Suprapubic skin (tissue), 4 donors: ENCODE data around the gene MARCHF4. TPM values are rescaled to one million over a fixed set of nuclear protein-coding genes. Genes with fewer than 3 reads are reported as not detected.
"Not testable (repeated sequence)": the region's sequence is repeated elsewhere in the genome, so short reads cannot be mapped to it uniquely, and the experiment has no call there.

Source experiments
- DNase-seq, 2 donors: peaks; one replicate each; pipeline ENCODE4 v3.0.0-alpha.2; 2019; ENCODE audit warnings: low spot score in 2 of 2
- H3K27ac ChIP-seq: fragments of 200-600 bp; sonication (generic); one replicate; pipeline ENCODE4 v1.5.1; 2019
- H3K27me3 ChIP-seq: fragments of 200-600 bp; sonication (generic); one replicate; pipeline ENCODE4 v1.5.1; 2019
- H3K36me3 ChIP-seq: fragments of 200-600 bp; sonication (generic); one replicate; pipeline ENCODE4 v1.5.1; 2019
- H3K4me1 ChIP-seq: fragments of 200-600 bp; sonication (generic); one replicate; pipeline ENCODE4 v1.5.1; 2019
- H3K4me3 ChIP-seq: fragments of 200-600 bp; sonication (generic); one replicate; pipeline ENCODE4 v1.5.1; 2019; ENCODE audit warnings: mild to moderate bottlenecking
- H3K9me3 ChIP-seq: fragments of 200-600 bp; sonication (generic); one replicate; pipeline ENCODE4 v1.5.1; 2019
- EP300 ChIP-seq: sonication (generic); formaldehyde crosslinking; IDR thresholded peaks from one replicate; pipeline ENCODE4 v1.6.1; 2017; ENCODE audit warnings: antibody characterized with exemption
- POLR2A ChIP-seq, 2 donors: fragments of 450-650 bp; IDR thresholded peaks; one replicate each; pipeline ENCODE4 v1.6.1; 2017; ENCODE audit warnings: antibody characterized with exemption in 2 of 2, mild to moderate bottlenecking in 2 of 2, moderate library complexity in 2 of 2
- POLR2AphosphoS5 ChIP-seq, 3 donors: sonication (generic); formaldehyde crosslinking; IDR thresholded peaks; one replicate each; pipeline ENCODE4 v1.6.1; 2017; ENCODE audit warnings: antibody characterized with exemption in 3 of 3
- WGBS: methylation state at CpG from one replicate; pipeline ENCODE4 v1.1.5; 2018; 5-methylcytosine and 5-hydroxymethylcytosine counted together
- total RNA-seq, 4 donors: library from RNA; depleted of rRNA; stranded (reverse); fragments of >200 nt; gene quantifications; one replicate each; pipeline ENCODE4 v1.1.0, GENCODE V29; 2016
- TF ChIP-seq, protein P1 (sequence below), 2 donors: fragments of 200-600 bp in 1 of 2; fragments of 450-650 bp in 1 of 2; sonication (generic) in 1 of 2; IDR thresholded peaks; one replicate each; pipeline ENCODE4 v1.5.1; 2016 to 2019; ENCODE audit warnings: antibody characterized with exemption in 2 of 2, mild to moderate bottlenecking in 1 of 2, moderate library complexity in 1 of 2

Gene MARCHF4
- total RNA-seq, 4 donors from 2014 or later, result 0.23 to 0.49 TPM; not detected in 2

DNA sequence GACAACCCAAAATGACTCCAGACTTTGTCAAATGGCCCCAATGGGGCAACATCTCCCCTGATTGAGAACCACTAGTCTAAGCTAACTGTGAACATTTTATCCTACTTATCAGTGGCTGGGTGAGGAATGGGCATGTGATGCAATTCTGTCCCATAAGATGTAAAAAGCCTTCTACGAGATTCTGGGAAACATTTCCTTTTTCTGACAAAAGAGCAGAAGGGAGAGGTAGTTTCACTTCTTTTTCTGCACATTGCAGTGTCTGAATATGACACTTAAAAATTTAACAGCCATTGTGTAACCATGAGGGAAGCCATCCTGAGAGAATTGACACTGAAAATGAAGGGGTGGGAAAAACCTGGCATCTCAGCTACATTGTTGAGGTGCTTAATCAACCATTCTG is 17.3 kb upstream of the MARCHF4 start:
- DNase-seq, result no peak
- no peaks in the 10 kb centered on the region for H3K36me3 ChIP-seq
- no peak for TF ChIP-seq POLR2A (IDR thresholded peaks at IDR 0.05)
- TF ChIP-seq EP300, result no peak
- TF ChIP-seq, protein P1, sequence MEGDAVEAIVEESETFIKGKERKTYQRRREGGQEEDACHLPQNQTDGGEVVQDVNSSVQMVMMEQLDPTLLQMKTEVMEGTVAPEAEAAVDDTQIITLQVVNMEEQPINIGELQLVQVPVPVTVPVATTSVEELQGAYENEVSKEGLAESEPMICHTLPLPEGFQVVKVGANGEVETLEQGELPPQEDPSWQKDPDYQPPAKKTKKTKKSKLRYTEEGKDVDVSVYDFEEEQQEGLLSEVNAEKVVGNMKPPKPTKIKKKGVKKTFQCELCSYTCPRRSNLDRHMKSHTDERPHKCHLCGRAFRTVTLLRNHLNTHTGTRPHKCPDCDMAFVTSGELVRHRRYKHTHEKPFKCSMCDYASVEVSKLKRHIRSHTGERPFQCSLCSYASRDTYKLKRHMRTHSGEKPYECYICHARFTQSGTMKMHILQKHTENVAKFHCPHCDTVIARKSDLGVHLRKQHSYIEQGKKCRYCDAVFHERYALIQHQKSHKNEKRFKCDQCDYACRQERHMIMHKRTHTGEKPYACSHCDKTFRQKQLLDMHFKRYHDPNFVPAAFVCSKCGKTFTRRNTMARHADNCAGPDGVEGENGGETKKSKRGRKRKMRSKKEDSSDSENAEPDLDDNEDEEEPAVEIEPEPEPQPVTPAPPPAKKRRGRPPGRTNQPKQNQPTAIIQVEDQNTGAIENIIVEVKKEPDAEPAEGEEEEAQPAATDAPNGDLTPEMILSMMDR (IDR thresholded peaks at IDR 0.05), result no peak
- TF ChIP-seq POLR2AphosphoS5 (IDR thresholded peaks at IDR 0.05), result no peak
- H3K27me3 ChIP-seq, result no peaks in the 10 kb centered on the region
- H3K4me3 ChIP-seq, result no peak overlapping the region
- H3K27ac ChIP-seq, result no peak overlapping the region
- 61% methylated on average over 1 of the region's 1 CpG for WGBS
- H3K4me1 ChIP-seq, result no peaks in the 10 kb centered on the region
- no peaks in the 10 kb centered on the region for H3K9me3 ChIP-seq

DNA sequence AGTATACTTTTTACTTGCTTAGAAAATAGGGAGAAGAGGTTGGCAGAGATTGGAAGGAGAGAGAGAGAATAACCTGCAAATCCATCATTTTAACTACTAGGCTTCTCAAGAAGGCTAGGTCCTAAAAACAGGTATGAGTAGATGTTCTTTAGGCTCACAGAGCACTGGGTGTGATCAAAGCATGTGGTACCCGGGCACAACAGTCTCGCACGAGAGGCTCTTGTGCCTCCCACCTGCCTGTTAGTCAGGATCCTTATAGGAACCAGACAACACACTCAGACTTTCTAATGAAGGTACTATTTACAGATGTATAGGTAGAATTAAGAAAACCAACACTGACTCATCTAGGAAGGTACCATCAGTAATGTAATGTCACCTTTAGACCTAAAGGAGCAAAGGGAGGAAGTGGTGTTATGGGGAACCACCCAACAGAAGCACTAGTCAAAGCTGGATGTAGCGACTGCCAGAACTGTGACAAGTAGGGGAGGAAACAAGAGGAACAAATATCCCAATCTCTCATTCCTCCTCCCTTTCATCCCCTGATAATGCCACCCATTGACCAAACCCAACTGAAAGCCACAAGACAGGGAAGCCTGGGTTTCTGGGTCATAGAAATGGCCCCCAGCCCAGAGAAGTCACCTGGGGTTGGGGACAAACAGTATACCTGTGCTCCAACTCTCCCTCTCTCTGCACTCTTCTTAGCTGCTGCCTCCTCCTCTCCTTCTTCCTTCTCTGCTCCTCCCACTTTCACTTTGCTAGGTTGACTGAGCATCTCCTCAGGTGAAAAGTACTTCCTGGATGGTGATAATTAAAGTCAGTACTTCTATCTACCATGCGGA is 16.0 kb upstream of the MARCHF4 start:
- TF ChIP-seq EP300, result no peak
- no peak for TF ChIP-seq POLR2AphosphoS5 (IDR thresholded peaks at IDR 0.05)
- TF ChIP-seq, protein P1 (IDR thresholded peaks at IDR 0.05), result no peak
- TF ChIP-seq POLR2A (IDR thresholded peaks at IDR 0.05), result no peak
- no peaks in the 10 kb centered on the region for H3K9me3 ChIP-seq
- no peaks in the 10 kb centered on the region for H3K4me1 ChIP-seq
- H3K36me3 ChIP-seq, result no peaks in the 10 kb centered on the region
- 91% methylated on average over 5 of the region's 5 CpGs for WGBS
- H3K27me3 ChIP-seq, result no peaks in the 10 kb centered on the region
- H3K4me3 ChIP-seq, result no peak overlapping the region
- DNase-seq, result no peak
- no peak overlapping the region for H3K27ac ChIP-seq

DNA sequence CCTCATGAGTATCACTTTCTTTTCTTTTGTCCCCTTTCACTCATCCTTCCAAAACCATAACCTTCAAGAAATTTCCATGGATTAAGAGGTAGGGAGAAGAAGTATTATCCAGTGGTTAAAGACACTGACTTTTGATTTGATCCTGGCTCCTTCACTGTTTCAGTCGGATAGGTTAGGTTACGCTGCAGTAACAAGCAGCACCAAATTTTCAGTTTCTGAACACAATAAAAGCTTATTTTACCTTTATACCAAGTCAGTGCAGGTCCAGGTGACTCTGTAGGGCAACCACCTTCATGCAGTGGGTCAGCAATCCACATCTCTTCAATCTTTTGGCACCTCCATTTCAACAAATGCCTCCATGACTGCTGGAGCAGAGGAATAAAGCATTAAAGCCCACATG is 15.0 kb upstream of the MARCHF4 start:
- H3K9me3 ChIP-seq, result no peaks in the 10 kb centered on the region
- TF ChIP-seq POLR2A (IDR thresholded peaks at IDR 0.05) (no peak), POLR2AphosphoS5 (IDR thresholded peaks at IDR 0.05) (no peak), EP300 (no peak)
- TF ChIP-seq, protein P1 (IDR thresholded peaks at IDR 0.05), result no peak
- H3K4me1 ChIP-seq, result no peaks in the 10 kb centered on the region
- no peak overlapping the region for H3K27ac ChIP-seq
- no peaks in the 10 kb centered on the region for H3K36me3 ChIP-seq
- 96% methylated on average over 2 of the region's 2 CpGs for WGBS
- no peaks in the 10 kb centered on the region for H3K27me3 ChIP-seq
- H3K4me3 ChIP-seq, result no peak overlapping the region
- no peak for DNase-seq

DNA sequence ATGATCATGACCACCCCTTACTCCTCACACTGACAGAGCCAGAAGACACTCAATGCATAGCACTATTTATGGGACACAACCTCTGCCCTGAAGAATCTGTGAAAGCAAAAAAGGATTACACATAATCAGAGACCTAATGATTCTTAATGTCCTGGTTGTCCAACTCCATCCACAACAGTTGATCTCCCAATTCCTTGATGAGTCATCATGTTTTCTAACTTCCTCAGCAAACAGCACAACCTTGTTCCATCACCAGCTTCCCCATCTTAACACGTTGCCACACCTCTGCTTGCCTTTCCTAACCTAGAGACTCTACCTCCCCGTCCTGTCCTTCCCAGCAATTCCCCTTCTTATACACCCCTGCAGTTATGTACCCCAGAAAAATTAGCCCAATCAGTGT is 13.2 kb upstream of the MARCHF4 start:
- no peak for DNase-seq
- Histone ChIP-seq H3K27ac (no peak overlapping the region), H3K27me3 (no peaks in the 10 kb centered on the region), H3K4me3 (no peak overlapping the region), H3K4me1 (no peaks in the 10 kb centered on the region), H3K36me3 (no peaks in the 10 kb centered on the region), H3K9me3 (no peaks in the 10 kb centered on the region)
- 67% methylated on average over 2 of the region's 2 CpGs for WGBS
- TF ChIP-seq POLR2A (IDR thresholded peaks at IDR 0.05) (no peak), POLR2AphosphoS5 (IDR thresholded peaks at IDR 0.05) (no peak), EP300 (no peak)
- TF ChIP-seq, protein P1 (IDR thresholded peaks at IDR 0.05), result no peak

DNA sequence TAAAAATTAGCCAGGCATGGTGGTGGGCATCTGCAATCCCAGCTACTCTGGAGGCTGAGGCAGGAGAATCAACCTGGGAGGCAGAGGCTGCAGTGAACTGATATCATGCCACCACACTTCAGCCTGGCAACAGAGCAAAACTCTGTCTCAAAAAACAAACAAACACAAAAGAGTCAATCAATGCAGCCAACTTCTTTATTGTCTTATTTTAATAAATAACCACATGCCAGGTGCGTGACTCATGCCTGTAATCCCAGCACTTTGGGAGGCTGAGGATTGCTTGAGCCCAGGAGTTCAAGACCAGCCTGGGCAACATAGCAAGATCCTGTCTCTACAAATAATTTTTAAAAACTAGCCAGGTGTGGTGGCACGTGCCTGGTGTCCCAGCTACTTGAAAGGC is 12.1 kb upstream of the MARCHF4 start:
- not testable (repeated sequence) for H3K36me3 ChIP-seq, H3K9me3 ChIP-seq, DNase-seq, H3K27me3 ChIP-seq, H3K4me1 ChIP-seq, H3K4me3 ChIP-seq, H3K27ac ChIP-seq
- WGBS, result 75% methylated on average over 2 of the region's 2 CpGs
